GM18505 (cell line): Measurements from ENCODE around the gene RPP14.

Experiments used
- ATAC-seq: cut with Tn5 transposase; IDR thresholded peaks from one replicate; pipeline ENCODE4 v1.9.1; 2021; ENCODE audit not compliant: unreplicated experiment
- POLR2A ChIP-seq: IDR thresholded peaks from 4 replicates; pipeline ENCODE4 v1.6.1; 2011; ENCODE audit warnings: borderline replicate concordance; ENCODE audit not compliant: insufficient read depth, insufficient read length; ENCODE audit errors: extremely low read depth

RPP14 gene

DNA sequence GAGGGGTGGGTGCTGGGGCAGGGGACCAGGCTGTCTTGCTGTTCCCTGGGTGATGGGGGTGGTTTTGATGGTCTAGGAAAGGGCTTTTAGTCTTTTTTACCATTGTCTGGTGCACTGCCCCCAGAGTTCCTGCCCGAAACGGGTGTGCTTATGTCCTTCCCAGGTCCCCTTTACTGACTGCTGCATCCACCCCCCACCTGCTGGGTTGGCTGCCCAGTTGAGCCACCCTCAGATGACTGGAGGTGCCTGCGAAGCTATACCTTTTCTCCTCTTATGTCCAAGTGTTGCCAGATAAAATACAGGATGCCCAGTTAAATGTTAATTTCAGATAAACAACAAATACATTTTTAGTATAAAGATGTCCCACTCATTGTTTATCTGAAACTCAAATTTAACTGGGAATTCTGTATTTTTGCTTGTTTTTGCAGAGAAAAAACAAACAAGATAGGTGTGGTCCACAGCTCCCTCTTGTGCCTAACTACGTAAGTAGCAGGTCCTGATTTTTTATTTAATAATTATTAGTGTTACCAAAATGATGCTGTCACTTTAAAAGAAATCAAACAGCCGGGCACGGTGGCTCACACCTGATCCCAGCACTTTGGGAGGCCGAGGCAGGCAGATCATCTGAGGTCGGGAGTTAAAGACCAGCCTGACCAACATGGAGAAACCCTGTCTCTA lies 6.1 kb upstream of the RPP14 start:
- no peak for TF ChIP-seq POLR2A

DNA sequence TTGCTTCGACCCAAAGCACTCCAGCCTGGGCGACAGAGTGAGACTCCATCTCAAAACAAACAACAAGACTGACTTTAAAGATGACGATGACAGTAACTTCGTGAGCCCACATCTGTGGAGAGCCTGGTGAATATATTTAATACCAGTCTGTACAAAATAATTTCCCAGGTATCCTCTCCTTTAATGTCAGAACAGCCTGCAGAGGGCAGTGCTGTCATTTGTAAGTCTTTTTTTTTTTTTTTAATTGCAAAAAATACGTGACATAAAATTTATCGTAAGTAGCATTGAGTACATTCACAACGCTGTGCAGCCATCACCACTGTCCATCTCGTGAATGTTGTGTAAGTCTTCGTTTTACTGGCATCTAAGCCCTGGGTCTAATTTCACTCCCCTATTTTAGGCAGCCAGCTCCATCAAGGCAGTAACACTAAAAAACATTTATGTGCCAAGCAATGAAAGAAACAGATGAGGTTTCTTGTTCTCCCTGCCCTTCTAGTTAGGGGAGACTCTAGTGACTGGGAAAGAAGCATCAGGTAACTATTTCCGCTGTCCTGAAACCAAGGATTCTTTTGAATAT lies 1.7 kb downstream of the RPP14 start:
- no peak for ATAC-seq
- TF ChIP-seq POLR2A: no peak

More for the DNA sequence above, 6.1 kb upstream of the RPP14 start:
- ATAC-seq: no peak

DNA sequence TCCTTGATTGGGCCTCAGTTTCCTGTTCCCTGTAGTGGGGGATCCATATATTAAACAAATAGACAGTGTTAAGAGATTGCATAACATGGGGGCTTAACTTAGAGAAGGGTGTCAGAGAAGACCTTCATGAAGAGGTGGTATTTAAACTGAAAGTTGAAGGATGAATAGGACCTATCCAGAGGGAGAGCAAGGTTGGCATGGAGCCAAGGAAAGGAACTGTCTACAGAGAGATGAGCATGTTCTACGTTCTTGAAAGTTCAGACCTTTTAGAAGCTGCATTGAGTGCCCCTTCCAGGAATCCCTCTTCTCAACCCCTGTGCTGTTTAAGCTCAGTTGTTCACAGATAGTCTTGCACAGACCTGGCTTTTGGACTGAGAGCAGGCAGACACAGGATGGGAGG lies 2.7 kb downstream of the RPP14 start:
- no peak for TF ChIP-seq POLR2A
- no peak for ATAC-seq

DNA sequence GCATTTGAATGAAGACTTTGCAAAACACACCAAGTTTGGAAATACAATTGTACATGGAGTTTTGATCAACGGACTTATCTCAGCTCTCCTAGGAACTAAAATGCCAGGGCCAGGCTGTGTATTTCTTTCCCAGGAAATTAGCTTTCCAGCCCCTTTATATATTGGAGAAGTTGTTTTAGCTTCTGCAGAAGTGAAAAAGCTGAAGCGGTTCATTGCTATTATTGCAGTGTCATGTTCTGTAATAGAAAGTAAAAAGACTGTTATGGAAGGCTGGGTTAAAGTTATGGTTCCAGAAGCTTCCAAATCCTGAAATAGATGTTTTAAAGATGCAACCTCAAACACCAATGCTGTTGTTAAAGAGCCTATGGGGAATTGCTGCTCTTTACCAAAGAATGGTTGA lies 11.8 kb downstream of the RPP14 start:
- no peak for ATAC-seq

DNA sequence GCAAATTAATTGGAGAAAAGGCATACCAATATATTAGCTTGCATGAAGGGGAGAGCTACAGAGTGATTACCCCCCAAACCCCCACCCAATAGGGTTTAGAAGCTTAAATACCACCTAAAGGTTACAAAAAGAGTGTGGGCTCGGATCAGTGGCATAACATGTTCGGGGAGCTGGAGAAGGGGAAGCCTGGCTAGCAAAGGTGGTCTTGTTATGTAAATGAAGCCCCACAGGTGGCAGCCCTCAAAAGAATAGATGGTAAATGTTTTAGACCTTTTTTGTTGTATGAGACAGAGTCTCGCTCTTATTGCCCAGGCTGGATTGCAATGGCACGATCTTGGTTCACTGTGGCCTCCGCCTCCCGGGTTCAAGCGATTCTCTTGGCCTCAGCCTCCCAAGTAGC lies 15.7 kb downstream of the RPP14 start:
- TF ChIP-seq POLR2A: no peak
- no peak for ATAC-seq

More for the DNA sequence above, 11.8 kb downstream of the RPP14 start:
- no peak for TF ChIP-seq POLR2A

DNA sequence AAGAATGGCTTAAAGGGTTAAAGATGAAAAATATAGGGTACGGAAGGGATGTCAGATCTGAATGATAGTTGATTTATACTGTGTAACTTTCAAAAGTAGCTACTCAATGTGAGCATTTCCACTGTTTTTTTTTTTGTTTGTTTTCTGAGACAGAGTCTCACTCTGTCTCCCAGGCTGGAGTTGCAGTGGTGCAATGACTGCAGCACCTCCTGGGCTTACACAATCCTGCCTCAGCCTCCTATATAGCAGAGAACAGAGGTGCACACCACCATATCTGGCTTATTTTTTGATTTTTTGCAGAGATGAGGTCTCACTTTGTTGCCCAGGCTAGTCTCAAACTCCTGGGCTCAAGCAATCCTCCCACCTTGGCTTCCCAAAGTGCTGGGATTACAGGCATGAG lies 16.7 kb downstream of the RPP14 start:
- no peak for ATAC-seq
- no peak for TF ChIP-seq POLR2A

DNA sequence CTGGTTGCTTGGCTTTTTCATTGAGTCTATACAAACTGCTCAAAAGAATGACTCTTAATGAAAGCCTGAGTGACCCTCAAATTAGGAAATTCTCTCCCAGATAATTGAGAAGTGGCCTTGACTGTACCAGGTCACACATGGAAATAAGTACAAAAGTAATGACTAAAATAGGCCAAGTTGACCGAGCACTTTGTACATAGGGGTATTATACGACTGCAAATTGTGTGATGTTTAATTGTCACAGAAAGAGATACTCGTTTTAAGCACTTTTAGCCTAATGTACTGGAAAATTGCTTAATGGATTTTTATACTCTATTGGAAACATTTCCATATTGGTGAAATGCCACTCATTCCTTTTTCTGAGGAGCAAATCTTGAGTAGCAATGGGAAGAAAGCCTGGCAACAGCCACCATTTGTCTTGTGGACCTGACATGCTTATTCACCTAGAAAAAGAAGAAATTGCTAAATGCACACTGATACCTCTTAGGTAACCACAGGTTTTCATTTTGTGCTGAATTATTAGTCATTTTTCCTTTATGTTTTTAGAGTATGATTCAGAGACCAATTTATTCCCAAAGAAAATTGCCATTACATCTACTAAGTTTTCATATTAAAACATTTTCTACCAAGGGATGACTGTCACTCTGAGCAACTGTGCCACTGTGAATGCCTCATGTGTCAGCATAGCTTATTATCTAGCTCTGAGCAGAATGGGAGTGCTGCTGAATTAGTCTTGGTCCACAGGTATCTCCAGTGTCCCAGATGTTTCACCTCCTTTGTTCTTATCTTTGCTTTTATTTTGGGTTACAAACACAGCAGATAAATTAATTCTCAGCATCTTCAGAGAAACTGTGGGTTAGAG lies 17.7 kb downstream of the RPP14 start:
- no peak for ATAC-seq
- TF ChIP-seq POLR2A: no peak

DNA sequence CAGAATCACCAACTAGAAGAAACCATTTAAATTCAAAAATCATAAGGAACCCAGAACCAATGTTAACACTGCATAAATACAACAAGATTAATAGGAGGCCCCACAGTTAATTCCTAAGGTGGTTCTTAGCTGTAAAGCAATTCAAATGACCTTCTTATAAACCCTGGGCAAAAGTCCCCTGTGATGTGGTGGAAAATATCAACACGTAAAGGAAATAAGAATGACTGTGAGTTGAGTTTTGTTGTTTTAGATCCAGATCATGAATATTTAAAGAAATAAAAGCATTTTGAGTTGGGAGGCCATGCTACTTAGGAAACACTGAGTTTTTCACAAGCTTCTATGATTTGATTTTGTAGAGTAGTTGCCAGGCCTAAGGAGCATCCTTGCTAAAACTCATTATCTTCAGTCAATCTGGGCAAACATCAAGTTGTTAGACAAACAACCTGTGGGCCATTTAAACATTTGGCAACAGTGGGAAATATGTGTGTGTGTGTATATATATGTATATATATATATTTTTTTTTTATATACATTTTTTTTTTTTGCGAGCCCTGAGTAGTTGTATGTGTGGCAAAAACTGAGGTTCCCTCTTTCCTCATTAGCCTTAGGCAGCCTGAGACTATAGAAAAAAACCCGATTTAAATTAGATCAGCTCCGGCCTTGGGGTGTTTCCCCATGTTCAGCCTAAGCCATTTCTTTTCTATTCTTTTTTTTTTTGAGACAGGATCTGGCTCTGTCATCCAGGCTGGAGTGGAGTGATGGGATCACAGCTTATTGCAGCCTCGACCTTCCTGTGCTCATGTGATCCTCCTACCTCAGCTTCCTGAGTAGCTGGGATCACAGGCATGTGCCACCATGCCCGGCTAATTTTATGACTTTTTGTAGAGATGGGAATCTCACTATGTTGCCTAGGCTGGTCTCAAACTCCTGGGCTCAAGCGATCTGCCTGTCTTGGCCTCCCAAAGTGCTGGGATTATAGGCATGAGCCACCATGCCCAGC lies 18.6 kb downstream of the RPP14 start:
- no peak for ATAC-seq
- no peak for TF ChIP-seq POLR2A

DNA sequence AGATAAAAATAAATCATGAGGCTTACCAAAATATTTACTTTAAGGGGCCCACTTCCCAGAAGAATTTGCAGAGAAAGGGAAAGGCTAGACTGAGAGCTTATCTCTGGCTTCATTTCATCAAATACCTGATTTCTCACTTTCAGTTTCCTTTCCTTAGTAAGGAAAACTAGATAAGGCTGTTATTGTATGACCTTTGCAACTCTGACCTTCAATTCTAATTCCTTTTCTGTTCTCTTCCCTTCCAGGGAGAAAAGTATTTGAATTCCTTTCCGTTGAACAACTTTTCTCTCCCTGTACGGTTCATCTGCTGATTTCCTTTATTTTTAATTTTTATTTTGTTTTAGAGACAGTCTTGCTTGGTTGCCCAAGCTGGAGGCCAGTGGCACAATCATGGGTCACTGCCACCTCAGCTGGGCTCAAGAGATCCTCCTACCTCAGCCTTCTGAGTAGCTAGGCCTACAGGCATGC lies 19.5 kb downstream of the RPP14 start:
- no peak for ATAC-seq
- TF ChIP-seq POLR2A: no peak

DNA sequence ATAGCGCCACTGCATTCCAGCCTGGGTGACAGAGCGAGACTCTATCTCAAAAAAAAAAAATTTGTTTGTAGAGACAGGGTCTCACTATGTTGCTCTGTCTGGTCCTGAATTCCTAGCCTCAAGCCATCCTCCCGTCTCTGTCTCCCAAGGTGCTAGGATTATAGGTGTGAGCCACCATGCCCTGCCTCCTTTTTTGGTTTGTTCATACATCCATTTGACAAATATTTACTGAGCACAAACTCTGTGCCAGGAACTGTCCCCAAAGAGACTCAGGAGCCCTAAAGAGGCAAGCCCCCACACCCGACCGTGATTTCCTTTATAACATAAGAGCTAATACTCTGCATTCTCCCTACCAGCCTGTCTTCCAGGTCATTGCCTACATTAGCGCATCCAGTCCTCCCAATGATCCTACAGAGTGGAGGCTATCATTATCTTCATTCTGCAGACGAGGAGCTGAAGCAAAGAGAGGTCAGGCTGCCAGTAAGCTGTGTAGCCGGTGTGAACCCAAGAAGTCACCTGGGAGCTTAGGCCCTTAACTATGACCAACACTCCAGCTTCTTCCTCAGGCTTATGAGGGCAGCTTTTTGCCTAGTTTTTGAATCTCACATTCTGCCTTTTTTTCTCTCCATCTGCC lies 20.3 kb downstream of the RPP14 start:
- TF ChIP-seq POLR2A: no peak
- ATAC-seq: no peak

DNA sequence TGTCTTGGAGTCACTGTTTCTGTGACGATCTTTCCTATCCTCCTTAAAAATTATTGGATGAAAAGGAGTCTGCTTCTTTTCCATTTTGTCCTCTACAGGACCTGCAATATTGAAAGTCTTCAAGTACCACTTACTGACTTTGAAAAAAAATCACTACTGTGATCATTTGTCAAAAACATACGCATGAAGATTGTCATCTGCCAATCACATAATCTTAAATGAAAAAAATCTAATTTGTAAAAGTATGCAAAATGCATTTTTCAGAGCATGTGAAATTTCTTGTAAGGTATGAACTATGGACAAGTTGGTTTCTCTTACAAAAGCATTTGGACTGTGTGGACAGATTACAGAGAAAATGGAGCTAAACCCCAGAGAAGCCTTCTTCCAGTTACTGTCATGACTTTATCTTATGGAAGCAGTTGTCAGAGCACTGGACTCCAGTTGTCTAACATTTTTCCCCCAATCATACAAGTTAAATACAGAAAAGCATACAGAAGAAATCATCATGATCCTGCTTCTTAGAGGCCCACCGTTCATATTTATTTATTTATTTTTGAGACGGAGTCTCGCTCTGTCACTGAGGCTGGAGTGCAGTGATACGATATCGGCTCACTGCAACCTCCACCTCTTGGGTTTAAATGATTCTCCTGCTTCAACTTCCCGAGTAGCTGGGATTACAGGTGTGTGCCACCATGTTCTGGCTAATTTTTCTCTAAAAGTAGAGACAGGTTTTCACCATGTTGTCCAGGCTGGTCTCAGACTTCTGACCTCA lies 23.3 kb downstream of the RPP14 start:
- no peak for ATAC-seq
- TF ChIP-seq POLR2A: no peak
